GM12873 (cell line): ENCODE results near the gene PIP4K2C.
A peak's percentile ranks its signal among the peaks of the same experiment; 100 is the strongest.

Experiments used
- CTCF ChIP-seq: IDR thresholded peaks from 2 replicates; pipeline ENCODE4 v1.5.1; 2012; ENCODE audit warnings: low read depth, mild to moderate bottlenecking, moderate library complexity, low read length, control low read depth; ENCODE audit not compliant: insufficient read depth; ENCODE audit errors: missing control alignments

PIP4K2C gene

DNA sequence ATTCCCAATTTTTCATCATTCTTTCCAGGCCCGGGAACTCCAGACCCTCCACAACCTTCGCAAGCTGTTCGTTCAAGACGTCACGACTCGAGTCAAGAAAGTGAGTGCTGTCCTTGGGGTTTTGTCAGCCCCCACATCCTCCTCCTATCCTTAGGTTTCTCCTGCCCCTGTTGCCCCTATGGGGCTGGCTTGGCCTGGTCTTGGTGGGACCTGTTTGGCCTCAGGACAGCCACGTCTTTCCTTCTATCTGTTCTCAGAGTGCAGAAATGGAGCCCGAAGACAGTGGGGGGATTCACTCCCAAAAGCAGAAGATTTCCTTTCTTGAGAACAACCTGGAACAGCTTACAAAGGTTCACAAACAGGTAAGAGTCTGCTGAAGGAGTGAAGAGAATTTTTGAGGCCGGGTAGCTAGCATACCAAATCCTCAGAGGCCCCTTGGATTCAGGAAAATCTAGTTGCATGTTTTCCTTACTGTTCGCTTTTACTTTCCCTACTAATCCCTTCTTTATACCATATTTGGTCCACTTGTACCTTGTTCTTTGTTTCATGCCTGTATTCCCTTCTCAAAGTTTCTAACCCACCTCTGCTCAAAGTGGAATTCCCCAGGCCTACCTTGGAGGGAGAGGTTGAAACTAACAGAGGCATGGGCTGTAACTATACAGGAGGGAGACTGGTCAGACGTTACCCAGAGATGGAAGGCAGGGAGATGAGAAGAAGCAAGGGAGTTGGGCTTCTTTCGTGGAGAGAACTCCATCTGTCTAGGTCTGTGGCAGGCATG is 12.8 kb upstream of the PIP4K2C start:
- TF ChIP-seq CTCF = no peak

GRCh38 chr12:57579011-57579410 is 12.0 kb upstream of the PIP4K2C start:
- TF ChIP-seq CTCF = no peak

GRCh38 chr12:57579677-57580465 is 11.1 kb upstream of the PIP4K2C start:
- no peak for TF ChIP-seq CTCF

DNA sequence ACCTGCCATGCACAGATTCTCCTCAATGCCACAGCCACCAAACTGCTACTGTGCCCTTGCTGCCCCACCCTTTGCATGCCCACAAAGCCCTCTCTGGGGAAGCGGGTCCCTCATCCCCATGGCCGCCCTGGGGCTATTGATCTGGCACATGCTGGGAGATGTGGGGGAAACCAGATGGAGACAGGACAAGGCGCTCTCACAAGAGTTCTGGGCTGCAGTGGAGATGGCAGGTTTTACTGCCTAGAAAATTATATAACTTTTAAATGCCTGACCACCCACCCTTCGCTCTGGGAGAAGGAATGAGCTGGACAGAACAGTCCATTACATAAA is 10.6 kb upstream of the PIP4K2C start:
- TF ChIP-seq CTCF = no peak

- no peak for TF ChIP-seq CTCF
Measured at GRCh38 chr12:57581802-57582201, 9.2 kb upstream of the PIP4K2C start.

- TF ChIP-seq CTCF = no peak
Measured at GRCh38 chr12:57582440-57582839, 8.6 kb upstream of the PIP4K2C start.

DNA sequence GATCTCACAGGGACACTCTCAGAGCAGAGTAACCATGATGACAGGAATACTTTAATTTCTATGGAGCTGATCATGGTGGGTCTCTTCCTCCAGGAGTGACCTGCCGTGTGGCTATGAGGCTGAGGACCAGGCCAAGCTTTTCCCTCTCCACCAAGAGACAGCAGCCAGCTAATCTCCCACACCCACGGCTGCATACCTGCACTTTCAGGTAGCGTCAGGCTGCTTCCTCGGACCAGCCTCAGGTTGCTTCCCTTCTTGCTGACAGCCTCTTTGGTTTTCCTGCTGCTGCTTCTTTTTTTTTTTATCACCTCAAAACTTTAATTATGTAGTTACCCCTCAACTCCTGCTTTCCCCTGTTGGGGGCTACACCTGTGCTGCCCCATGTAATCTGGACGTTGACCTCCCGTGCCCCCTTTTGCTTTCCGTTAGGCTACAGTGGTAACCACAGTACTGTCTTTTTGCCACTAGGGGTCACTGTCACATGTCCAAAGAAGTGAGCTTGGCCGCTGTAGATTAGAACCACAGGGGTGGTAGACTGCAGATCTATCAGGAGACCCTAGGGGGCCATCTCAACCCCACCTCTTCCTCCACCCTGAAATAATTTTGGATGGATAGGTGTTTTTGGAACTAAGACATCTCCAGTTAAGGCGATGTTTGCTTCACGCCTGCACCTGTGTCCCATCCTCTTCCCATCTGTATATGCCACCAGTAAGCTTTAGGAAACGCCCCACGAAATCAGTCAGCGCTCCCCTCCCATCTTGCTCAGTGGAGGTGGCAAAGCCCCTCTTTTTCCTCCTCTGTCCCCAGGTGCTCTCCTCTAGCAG is 7.8 kb upstream of the PIP4K2C start:
- TF ChIP-seq CTCF = peak; percentile 93
